D721Med (cell line): ENCODE data around the gene TLCD3A.
A peak's percentile ranks its signal among the peaks of the same experiment; 100 is the strongest.

Experiments used
- DNase-seq: peaks from one replicate; pipeline ENCODE4 v3.0.0; 2011; ENCODE audit warnings: low spot score; ENCODE audit not compliant: insufficient read length
- FAIRE-seq: peaks from 2 replicates; lab custom pipeline; 2011; peaks lifted over from hg19 to GRCh38; lab: Jason Lieb, UNC
- TF ChIP-seq, protein P1 (sequence below): IDR thresholded peaks from 2 replicates; pipeline ENCODE4 v1.5.1; 2012; ENCODE audit warnings: mild to moderate bottlenecking, control low read depth; ENCODE audit not compliant: insufficient read depth; ENCODE audit errors: missing control alignments

The TLCD3A gene

GRCh38 chr17:759964-760363, 27.6 kb downstream of the TLCD3A start:
- TF ChIP-seq, protein P1, sequence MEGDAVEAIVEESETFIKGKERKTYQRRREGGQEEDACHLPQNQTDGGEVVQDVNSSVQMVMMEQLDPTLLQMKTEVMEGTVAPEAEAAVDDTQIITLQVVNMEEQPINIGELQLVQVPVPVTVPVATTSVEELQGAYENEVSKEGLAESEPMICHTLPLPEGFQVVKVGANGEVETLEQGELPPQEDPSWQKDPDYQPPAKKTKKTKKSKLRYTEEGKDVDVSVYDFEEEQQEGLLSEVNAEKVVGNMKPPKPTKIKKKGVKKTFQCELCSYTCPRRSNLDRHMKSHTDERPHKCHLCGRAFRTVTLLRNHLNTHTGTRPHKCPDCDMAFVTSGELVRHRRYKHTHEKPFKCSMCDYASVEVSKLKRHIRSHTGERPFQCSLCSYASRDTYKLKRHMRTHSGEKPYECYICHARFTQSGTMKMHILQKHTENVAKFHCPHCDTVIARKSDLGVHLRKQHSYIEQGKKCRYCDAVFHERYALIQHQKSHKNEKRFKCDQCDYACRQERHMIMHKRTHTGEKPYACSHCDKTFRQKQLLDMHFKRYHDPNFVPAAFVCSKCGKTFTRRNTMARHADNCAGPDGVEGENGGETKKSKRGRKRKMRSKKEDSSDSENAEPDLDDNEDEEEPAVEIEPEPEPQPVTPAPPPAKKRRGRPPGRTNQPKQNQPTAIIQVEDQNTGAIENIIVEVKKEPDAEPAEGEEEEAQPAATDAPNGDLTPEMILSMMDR, result no peak
- DNase-seq, result no peak
- FAIRE-seq, result no peak

DNA sequence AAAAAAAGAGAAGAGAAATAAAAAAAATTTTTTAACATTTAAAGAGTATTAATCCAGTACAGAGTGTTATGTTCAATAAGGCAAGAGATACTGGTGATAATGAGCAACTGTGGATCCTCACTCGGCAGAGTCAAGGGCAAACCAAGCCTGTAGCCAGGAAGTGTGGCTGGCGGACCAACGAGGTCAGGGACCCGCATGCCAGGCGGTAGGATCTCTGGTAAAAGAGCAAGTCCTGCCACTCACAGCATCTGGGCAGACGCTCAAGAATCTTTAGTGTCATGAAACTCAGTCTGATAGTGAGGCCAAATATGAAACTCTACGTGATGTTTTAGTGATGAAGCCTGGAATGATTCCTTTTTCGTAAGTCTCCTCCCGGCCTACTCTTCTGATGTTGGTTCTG, 28.0 kb downstream of the TLCD3A start:
- no peak for DNase-seq
- no peak for FAIRE-seq

DNA sequence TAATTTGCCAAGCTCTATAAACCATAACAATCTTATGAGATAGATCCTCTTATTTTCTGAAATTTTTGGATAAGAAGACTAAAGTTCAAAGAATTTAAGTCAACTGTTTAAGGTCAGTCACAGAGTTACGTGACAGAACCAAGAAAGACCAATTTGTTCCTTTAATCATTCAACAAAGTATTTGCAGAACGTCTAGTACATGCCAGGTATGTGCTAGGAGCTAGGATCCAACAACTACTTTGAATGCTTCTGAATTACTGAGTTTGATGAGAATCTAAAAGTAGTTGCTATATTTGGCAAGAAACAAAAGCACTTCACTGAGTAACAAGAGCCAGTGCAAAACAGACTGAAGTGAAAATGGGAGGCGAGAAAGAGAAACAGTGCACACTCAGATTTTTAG, 34.7 kb downstream of the TLCD3A start:
- no peak for FAIRE-seq
- DNase-seq, result no peak
- TF ChIP-seq, protein P1, result no peak

More for the DNA sequence above, 28.0 kb downstream of the TLCD3A start:
- TF ChIP-seq, protein P1, result no peak

- FAIRE-seq, result no peak
- no peak for DNase-seq
- TF ChIP-seq, protein P1, result no peak
Observed at GRCh38 chr17:773016-773415, 40.6 kb downstream of the TLCD3A start.

DNA sequence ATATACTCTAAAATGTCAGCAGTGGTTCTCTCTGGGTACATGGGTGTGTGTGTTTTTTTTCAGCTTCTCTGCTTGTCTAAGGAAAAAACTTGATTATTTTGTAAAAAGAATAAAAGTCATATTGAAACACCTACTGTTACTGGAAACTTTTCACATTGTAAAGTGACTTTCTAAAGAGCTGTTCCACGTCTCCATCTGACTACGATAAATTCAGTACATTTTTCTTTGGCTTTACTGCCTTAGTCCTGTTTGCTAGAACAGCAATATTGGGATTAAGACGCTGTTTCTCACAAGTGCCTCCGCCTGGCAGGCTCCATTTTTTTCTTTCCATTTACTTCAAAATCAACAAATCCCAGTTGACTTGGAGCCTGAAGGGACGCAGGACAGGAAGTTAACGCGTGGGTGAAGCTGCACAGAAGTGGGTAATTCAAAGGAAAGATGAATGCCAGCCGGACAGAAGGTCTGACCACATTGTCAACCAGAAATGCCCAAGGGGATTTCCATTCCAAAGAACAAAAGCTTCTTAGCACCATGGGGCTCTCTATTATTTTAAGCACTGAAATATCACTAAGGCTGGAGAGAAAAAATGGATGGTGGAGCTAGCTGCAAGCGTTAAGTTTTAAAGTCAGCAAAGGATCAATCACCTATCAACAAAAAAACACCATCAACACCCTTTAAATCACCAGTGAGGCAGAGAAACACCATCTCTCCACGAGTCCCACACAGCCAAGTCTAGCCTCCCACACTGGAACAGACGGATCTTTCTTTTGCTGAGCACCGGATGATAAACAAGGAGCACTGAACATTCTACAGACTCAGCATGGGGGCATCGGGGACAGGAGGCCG, 41.3 kb downstream of the TLCD3A start:
- FAIRE-seq, result peak; percentile 11
- no peak for DNase-seq
- TF ChIP-seq, protein P1, result no peak

GRCh38 chr17:774313-774584, 41.9 kb downstream of the TLCD3A start:
- DNase-seq (no peak), FAIRE-seq (no peak)
- TF ChIP-seq, protein P1, result no peak

GRCh38 chr17:778096-778495, 45.7 kb downstream of the TLCD3A start:
- TF ChIP-seq, protein P1, result no peak
- FAIRE-seq, result no peak

More at GRCh38 chr17:778096-778495, 45.7 kb downstream of the TLCD3A start:
- DNase-seq, result no peak
